B cell (primary cell): ENCODE data around the gene AP3S1.

Experiments used
- CTCF ChIP-seq: fragments of 200-600 bp; IDR thresholded peaks from one replicate; pipeline ENCODE4 v1.8.0; 2022; ENCODE audit warnings: antibody characterized with exemption, mild to moderate bottlenecking
- EZH2 ChIP-seq: IDR thresholded peaks from 2 replicates; pipeline ENCODE4 v1.6.1; 2012; ENCODE audit warnings: borderline replicate concordance, low read depth, mild to moderate bottlenecking, moderate library complexity, low read length; ENCODE audit not compliant: insufficient read depth, poor library complexity, severe bottlenecking

- TF ChIP-seq CTCF (no peak), EZH2 (no peak)
Measured at GRCh38 chr5:115815693-115816225, 26.0 kb upstream of the AP3S1 start.
